Kidney glomerular epithelial cell (primary cell): ENCODE measurements around the gene ANKRD55.
A peak's percentile ranks its signal among the peaks of the same experiment; 100 is the strongest.
"Not testable (repeated sequence)": the region's sequence is repeated elsewhere in the genome, so short reads cannot be mapped to it uniquely, and the experiment has no call there.

ENCODE experiments used
- DNase-seq: peaks from one replicate; lab custom pipeline; 2025; lab: John Stamatoyannopoulos, UW

ANKRD55 gene

DNA sequence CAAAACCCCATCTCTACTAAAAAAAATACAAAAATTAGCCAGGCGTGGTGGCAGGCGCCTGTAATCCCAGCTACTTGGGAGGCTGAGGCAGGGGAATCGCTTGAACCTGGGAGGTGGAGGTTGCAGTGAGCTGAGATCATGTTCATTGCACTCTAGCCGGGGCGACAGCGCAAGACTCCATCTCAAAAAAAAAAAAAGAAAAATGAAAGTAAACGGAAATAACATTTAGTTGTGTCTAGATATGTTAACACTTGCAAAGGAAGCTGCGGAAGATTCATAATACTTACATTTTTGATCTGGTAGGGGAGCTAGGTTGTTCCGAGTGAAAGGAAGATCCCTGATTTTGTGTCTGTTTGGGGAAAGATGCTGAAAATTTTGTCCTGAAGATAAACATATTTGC is 130.9 kb downstream of the ANKRD55 start:
- not testable (repeated sequence) for DNase-seq

DNA sequence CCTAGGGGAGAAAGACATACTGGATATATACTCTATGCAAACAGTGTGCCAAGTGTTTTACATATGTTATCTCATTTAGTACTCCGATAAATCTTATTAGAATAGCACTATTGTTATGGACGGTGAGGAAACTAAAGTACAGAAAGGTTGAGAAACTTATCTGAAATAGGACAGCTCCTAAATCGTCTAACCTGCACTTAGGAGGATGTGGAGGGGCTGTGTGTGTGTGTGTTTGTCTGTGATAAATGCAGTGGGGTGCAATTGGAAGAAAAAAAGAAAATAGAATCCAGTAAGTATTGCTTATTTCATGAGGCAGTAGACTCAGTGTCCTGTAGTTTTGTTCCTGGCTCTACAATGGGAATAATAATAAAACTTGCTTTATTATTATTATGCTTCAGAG is 131.9 kb downstream of the ANKRD55 start:
- DNase-seq, result no peak

DNA sequence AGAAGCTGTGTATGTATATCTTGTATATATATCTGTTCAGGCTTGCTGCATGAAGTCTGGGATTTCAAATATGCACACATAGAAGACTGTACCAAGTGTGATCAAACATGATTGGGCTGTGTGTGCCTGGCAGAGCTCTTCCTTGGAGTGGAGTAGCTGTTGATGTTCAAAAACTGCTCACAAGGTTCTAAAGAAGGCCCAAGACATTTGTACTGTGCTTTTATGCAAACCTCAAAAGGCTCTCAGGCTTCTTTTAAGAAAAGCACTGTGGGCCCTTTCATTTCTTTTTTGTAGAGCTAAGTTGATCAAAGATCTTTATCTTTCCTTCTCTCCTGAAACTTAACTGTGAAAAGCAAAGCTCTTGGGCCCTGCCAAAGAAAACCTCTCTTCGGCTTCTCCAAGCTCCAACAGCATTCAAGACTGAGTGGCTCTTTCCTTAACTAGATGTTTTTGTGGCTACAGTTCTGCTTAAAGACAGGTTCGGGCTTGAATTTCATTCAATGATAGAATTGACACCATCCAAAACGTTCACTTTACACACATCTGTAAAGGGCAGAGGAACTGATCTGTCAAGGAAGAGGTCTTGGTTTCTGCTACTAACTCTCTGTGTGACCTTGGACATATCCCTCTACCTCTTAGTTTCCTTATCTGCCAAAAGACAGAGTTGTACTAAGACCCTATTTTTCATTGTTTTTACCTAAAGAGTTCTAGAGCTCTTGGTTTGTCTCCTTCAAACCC is 132.5 kb downstream of the ANKRD55 start:
- no peak for DNase-seq

DNA sequence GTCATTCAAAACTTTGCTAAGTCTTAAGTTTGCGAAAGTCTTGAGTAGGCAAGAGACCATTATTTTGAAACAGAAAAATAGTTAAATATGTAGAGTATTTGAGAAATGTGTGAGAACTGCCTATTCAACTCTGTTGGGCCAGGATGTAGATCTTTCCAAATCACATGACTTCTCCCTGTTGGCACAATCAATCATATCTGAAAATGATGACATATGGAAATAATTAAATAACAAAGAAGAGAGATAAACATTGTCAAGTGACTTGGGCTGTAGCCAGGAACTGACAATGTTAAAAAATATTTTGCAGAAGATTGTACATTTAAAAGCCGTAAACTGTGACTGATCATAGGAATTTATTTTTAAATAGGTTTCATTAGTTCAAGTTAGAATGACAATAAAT is 133.8 kb downstream of the ANKRD55 start:
- DNase-seq, result no peak

DNA sequence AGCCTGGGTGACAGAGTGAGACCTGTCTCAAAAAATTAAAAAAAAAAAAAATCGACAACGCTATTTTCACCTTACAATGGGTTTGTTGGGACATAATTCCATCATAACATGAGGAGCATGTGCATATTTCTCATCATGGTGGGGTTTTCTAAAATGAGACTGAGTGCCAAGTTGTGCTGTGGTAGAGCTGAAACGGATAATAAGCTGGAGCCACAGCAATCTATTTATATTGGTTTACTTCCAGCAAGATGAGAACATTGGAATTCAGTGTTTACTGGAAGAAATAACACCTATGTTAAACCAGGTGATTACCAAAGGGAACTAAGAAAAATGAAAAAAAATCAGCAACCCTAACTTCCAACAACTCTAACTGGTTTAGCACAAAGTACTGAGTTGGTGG is 136.1 kb downstream of the ANKRD55 start:
- DNase-seq, result no peak

DNA sequence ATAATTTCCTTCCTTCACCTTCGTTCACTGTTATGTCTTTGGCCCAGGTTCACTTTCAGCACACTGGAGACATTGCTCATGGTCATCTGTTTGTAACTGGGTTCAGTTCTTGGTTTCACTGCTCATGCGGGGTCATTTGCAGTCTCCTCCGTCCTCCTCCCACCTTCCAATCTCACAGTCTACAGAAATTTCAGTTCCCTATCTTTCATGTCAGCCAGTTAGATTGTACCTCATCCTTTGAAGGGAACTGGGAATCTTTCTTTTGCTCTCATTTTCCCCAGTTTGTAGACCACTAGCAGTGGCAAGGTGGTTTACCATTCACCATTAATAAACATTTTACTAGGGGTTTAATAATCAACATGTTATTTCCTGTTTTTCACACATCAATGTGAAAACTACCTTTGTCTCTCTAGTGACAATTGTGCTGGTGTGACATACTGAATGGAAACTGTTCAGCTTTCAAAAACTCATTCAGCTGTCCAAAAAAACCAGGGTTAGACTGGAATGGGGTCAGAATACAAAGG is 137.5 kb downstream of the ANKRD55 start:
- no peak for DNase-seq

DNA sequence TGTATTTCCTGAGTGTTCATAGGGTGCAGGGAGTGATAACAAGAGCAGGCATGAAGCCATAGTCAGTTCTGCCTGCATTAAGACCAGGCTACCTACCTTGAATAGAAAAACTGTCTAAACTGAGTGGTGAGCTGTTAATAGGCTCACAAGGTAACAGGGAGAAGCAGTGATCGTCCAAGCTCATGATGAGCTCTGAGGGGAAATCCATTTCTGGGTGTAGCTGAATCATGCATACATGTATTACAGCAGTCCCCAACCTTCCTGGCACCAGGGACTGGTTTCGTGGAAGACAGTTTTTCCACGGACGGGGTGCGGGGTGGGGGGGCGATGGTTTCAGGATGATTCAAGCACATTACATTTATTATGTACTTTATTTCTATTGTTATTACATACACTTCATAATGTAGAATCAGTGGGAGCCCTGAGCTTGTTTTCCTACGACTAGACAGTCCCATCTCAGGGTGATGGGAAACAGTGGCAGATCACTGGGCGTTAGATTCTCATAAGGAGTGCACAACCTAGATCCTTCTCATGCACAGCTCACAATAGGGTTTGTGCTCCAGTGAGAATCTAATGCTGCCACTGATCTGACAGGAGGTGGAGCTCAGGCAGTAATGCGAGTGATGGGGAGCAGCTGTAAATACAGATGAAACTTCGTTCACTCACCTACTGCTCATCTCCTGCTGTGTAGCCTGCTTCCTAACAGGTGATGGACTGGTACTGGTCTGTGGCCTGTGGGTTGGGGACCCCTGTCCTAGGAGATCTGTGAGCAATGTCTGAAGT is 138.4 kb downstream of the ANKRD55 start:
- DNase-seq, result no peak

DNA sequence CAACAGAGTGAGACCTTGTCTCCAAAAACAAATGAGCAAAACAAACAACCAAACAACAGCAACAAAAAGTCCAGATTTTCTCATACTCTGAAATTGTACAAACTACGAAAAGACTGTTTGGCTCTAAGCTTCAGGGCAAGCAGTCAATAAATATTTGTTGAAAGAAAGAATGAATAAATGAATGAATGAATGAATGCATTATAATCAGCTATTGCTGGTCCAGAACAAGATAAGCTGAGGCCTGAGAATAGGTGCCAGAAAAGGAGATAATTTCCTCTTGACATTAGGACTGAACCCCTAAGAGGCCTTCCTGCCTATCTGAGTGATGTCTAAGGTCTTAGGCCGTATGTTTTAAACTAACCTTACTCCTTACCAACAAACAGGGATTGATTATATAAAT is 139.2 kb downstream of the ANKRD55 start:
- DNase-seq, result no peak

DNA sequence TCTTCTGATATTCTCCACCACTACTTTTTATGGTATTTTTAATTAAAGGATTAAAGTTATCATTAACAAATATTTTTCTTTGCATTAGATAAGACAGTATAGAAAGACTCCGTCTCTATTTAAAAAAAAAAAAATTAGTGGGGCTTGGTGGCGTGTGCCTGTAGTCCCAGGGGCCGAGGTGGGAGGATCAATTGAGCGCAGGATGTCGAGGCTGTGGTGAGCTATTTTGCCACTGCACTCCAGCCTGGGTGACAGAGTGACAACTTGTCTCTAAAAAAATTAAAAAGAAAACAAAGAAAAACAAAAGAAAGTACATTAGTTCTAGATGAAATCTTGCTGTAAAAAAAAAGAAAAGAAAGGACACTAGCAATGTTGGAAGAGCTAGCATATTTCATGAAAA is 141.0 kb downstream of the ANKRD55 start:
- DNase-seq, result no peak

DNA sequence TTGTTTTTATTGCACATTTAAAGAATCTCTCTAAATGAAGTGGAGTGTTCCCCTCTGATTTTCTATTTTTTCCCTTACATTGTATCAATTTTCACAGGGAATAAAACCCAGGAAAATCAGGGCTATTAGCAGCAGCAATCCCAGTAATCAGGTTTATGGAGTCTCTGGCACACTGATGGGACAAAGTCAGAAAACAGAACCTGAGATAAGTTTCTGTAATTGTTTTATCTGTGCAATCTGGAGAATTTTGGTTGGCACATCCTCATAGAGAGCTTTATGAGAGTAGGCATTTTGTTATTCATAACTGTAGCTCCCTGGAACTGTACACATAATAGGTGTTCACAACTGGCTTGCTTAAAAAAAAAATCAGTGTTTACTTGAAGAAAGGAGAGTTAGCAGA is 141.5 kb downstream of the ANKRD55 start:
- no peak for DNase-seq

DNA sequence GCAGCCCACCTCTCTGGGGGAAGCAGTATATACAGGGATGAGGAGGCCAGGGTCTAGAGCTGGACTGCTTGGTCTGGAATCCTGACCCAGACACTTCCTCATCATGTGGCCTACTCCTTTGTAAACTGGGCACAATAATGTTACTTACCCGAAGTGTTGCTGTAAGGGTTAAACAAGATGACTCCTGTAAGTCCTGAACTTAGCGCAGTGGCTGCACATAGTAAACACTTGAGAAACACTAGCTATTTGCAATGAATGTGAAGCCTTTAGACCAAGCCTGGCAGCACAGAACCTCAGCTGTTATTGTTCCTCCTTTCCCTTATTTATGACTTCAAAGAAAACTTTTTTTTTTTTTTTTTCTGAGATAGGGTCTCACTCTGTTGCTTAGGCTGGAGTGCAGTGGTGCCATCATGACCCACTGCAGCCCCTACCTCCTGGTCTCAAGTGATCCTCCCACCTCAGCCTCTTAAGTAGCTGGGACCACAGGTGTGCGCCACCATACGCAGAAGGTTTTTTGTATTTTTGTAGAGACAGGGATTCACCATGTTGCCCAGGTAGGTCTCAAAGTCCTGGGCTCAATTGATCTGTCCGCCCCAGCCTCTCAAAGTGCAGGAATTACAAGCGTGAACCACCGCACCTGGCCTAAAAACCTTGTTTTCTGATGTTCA is 142.2 kb downstream of the ANKRD55 start:
- DNase-seq, result no peak

DNA sequence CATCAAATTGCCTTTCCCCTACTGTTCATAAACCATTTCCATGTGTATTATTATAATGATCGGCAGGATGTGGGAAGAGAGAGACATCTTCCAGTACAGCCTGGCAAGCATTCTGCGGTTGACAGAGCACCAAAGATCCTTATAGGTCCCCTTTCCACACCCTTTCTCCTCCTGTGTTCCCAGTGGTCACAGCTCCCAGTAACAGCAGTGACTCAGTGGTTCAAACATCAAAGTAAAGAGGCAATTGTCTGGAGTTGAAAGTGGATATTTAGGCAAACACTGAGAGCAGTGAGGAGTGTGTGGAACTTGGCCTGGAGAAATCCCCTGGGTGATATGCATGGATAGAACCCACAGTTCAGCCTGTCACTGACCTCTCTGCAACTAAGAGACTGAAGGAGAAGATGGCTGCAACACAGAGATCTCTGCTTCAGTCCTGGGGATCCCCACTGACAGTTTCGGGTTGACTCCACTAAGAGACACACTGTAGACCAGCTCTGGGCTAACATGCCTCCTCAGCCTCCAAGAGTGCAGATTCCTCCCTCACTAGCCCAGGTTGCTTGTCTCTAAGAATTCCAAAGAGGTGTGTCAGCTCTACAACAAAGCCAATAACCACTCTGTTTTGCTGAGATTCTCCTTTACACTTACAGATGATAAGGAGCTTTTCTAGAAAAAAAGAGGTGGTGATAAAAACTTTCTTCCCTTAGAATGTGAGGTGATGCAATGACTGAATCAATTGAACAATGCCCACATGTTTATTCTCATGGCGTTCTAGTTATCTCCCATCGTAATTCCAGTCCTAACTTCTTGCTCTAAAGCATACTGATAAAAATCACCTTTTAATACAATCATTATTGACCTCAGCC is 143.9 kb downstream of the ANKRD55 start:
- DNase-seq, result peak; percentile 80

DNA sequence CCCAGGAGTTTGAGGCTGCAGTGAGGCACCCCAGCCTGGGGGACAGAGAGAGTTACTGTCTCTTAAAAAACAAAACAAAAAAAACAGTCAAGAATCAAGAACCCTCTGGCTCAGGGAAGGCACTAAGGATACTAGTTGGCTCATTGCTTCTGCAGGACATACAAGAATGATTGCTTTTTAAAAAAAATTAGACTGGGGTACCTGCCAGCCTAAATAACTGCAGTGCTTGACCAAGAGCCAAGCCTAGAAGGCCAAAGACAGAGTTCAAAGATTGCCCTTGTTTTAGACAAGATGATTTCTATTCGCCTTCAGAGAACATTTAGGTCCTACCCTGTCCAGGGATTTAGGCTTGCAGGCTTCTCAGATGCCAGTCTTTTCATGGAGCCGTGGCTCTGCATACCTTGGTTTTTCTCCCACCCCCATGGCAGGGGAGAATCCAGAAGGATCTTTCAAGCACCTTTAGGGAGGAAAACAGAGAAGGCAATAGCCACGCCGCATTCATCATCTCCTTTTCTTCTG is 144.6 kb downstream of the ANKRD55 start:
- DNase-seq, result no peak

DNA sequence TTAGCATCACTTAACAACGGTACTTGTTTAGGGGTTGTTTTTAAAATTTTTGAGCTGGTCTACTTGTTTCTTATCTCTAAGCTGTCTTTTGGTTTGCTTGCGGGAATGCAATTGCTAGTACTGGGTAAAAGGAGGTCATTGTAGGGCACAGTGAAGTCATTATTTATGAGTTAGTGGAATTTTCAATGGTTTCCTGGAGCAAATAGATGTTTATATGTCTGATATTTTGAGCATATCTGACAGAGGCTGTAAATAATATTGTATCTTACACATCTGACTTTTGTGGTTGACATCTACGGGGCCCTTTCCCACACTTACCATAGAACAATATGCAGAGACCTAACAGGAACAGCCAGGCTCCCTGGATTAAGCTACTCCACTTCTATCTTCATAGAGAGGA is 147.9 kb downstream of the ANKRD55 start:
- no peak for DNase-seq

DNA sequence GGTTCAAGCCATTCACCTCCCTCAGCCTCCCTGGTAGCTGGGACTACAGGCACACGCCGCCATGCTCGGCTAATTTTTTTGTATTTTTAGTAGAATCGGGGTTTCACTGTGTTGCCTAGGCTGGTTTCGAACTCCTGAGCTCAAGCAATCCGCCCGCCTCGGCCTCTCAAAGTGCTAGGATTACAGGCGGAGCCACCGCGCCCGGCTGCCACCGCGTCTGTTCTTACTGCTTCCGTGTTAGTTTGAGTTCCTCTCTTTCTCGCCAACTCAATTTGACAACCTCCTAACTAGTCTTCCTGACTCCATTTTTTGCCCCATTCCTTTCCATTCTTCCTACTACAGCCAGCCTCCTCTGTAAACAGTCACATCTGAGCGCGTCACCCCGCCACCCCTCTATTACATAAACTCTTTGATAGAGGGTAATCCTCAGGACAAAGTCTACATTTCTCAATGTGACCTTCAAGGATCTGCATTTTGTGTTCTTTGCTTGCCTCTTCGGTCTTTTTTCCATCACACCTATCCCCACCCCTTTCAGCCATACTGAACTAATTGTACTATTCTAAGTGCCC is 149.8 kb downstream of the ANKRD55 start:
- DNase-seq, result no peak

DNA sequence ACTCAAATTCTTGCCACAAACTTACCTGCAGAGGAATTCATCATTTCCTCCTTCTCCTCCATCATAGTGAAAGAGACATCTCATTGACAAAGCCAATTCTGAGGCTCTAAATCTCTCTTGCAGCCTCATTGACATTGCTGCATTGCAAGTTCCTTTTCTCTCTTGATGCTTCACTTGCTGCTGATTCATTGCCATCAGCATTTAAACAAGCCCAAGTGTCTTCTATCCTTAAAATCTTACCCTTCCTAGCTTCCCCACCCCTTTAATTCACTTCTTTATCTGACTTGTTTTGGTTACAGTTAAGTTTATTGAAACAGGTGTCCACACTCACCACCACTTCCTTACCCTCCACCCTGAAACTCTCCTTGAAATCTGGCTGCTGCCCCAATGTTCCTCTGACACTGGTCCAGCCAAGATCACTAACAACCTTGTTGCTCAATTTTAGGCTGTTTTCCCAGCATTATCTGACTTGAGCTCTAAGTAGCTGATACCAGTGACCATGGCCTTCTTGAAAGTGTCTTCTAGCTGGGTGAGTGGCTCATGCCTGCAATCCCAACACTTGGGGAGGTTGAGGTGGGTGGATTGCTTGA is 152.0 kb downstream of the ANKRD55 start:
- not testable (repeated sequence) for DNase-seq

DNA sequence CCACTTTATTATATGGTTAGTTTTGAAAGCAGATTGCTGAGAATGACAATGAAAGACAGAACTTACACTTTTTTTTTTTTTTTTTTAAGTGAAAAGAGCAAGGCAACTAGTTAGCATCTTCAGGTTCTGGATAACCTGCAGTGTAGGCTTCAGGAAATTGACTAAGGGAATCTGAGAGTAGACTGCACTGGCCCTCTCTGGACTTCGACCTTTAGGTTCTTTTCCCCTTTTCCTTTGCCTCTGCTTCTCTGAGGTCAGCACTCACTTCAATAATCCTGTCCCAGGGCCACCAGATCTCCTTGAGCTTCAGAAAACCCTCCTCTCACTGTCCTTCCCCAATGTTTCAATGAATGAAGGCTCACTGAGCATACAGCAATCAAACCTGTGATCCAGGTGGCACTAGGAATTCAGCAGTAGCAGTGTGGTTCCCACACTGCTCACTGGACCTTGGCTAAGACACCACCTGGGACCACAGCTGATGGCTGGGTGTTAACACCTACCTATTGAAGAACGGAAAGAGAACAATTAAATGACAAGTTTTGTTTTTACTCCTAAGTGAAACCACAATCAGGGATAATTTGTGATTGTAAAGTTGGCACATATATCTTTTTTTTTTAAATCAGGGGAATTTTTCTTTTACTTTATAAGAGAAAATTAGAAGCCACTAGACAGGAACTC is 152.6 kb downstream of the ANKRD55 start:
- DNase-seq, result no peak

DNA sequence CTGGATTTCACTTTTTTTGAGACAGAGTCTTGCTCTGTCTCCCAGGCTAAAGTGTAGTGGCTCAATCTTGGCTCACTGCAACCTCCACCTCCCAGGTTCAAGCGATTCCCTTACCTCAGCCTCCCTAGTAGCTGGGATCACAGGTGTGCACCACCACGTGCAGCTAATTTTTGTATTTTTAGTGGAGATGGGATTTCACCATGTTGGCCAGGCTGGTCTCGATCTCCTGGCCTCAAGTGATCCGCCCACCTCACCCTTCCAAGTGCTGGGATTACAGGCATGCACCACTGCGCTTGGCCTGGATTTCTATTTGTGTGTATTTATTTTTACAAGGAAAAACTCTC is 154.0 kb downstream of the ANKRD55 start:
- DNase-seq, result not testable (repeated sequence)

DNA sequence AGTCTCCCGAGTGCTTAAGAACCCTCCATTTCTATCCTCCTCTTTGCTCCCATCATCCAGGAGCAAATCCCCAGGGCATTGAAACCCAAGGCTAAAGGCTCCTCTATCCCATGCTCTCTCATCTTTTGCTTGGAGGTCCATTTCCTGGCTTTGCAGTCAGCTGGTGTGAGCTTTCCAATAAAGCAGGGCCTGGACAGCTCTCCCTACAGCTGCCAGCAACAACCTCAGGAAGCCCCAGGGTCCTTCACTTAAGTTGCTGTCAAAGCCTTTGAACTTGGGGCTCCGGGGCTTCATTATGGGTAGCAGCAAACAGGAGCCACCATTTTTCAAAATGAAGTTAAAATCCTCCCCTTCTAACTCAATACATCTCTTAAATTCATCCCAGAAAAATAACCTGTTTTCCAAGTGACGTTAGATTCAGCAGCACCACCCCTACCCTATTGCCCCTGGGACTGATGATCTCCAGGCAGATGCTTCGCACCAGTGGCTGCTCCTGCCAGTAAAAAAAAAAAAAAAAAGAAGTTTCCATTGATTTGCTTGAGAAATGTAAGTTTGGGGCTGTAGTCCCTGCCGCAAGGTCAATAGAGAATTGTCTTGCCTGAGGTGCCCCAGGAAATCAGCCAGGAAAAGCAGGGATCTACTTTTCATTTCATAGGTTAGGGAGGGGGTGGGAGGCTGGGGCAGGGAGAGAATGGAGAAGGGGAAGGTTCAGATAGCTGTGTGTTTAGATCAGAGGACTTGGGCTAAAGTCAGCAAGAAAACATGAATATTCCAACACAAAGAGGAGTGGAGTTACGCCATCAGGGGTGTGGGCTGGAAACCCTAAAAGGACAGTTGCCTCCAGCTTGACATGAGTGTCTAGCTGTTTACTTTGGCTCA is 154.6 kb downstream of the ANKRD55 start:
- DNase-seq, result no peak
